Osteocyte (in vitro differentiated cells): ENCODE data around the gene KCNIP3. TPM values are rescaled to one million over a fixed set of nuclear protein-coding genes. Genes with fewer than 3 reads are reported as not detected.

Experiments
- DNase-seq: peaks from one replicate; pipeline ENCODE4 v3.0.0; 2021; ENCODE audit warnings: mixed read lengths; ENCODE audit not compliant: unreplicated experiment; ENCODE audit errors: extremely low spot score
- H3K27ac Mint-ChIP-seq: one replicate; pipeline ENCODE4 v1.8.0; 2021; ENCODE audit warnings: mild to moderate bottlenecking, mixed read lengths; ENCODE audit not compliant: unreplicated experiment
- H3K27me3 Mint-ChIP-seq: one replicate; pipeline ENCODE4 v1.8.0; 2021; ENCODE audit warnings: mixed read lengths; ENCODE audit not compliant: unreplicated experiment
- H3K36me3 Mint-ChIP-seq: one replicate; pipeline ENCODE4 v1.8.0; 2021; ENCODE audit warnings: mixed read lengths; ENCODE audit not compliant: unreplicated experiment
- H3K4me1 Mint-ChIP-seq: one replicate; pipeline ENCODE4 v1.8.0; 2021; ENCODE audit warnings: mixed read lengths; ENCODE audit not compliant: unreplicated experiment
- H3K4me3 Mint-ChIP-seq: one replicate; pipeline ENCODE4 v1.8.0; 2021; ENCODE audit warnings: mild to moderate bottlenecking, moderate library complexity, mixed read lengths; ENCODE audit not compliant: unreplicated experiment
- H3K9me3 Mint-ChIP-seq: one replicate; pipeline ENCODE4 v1.8.0; 2021; ENCODE audit warnings: mixed read lengths; ENCODE audit not compliant: unreplicated experiment
- CTCF ChIP-seq: fragments of 200-600 bp; sonication (generic); IDR thresholded peaks from 2 replicates; pipeline ENCODE4 v1.5.0; 2021; ENCODE audit warnings: antibody characterized with exemption, mild to moderate bottlenecking, moderate library complexity
- long read RNA-seq: library from polyadenylated mRNA; unstranded; transcript quantifications from one replicate; pipeline ENCODE4 v2.0.0, GENCODE V29; 2021
- total RNA-seq: library from RNA; stranded (reverse); gene quantifications from 2 replicates; pipeline ENCODE4 v1.2.1, GENCODE V29; 2021

KCNIP3 gene
- 0.57 and 1.4 TPM in 2 replicates for total RNA-seq
- long read RNA-seq = 0 reads

GRCh38 chr2:95296880-95297487 is at the start of gene KCNIP3:
Gene KCNIP3, plus strand, starts transcription at chr2:95297347. Its CDS starts 92 bp downstream, at chr2:95297439.
- Mint-ChIP-seq H3K27me3 (peaks cover 3% of the 10 kb centered on the region), H3K4me1 (no peaks in the 10 kb centered on the region), H3K36me3 (no peaks in the 10 kb centered on the region), H3K4me3 (no peak within 1 kb of the TSS), H3K9me3 (no peaks in the 10 kb centered on the region), H3K27ac (no peak within 1 kb of the TSS)
- TF ChIP-seq CTCF = no peak
- DNase-seq = no peak

GRCh38 chr2:95258271-95258670 is 38.9 kb upstream of the KCNIP3 start:
- no peak overlapping the region for H3K27ac Mint-ChIP-seq
- no peaks in the 10 kb centered on the region for H3K4me1 Mint-ChIP-seq
- no peak for TF ChIP-seq CTCF
- no peak overlapping the region for H3K4me3 Mint-ChIP-seq
- no peak for DNase-seq
- H3K9me3 Mint-ChIP-seq = peaks cover 34% of the 10 kb centered on the region
- no peaks in the 10 kb centered on the region for H3K36me3 Mint-ChIP-seq
- no peaks in the 10 kb centered on the region for H3K27me3 Mint-ChIP-seq

- TF ChIP-seq CTCF = no peak
- no peaks in the 10 kb centered on the region for H3K4me1 Mint-ChIP-seq
- DNase-seq = no peak
- H3K4me3 Mint-ChIP-seq = no peak overlapping the region
- no peak overlapping the region for H3K27ac Mint-ChIP-seq
- no peaks in the 10 kb centered on the region for H3K27me3 Mint-ChIP-seq
- no peaks in the 10 kb centered on the region for H3K36me3 Mint-ChIP-seq
- peaks cover 29% of the 10 kb centered on the region for H3K9me3 Mint-ChIP-seq
Measured at GRCh38 chr2:95260028-95261023, 36.8 kb upstream of the KCNIP3 start.

- Mint-ChIP-seq H3K9me3 (peaks cover 25% of the 10 kb centered on the region), H3K4me3 (no peak overlapping the region), H3K36me3 (no peaks in the 10 kb centered on the region), H3K27ac (no peak overlapping the region), H3K4me1 (no peaks in the 10 kb centered on the region), H3K27me3 (no peaks in the 10 kb centered on the region)
- TF ChIP-seq CTCF = no peak
- no peak for DNase-seq
Measured at GRCh38 chr2:95261602-95262001, 35.5 kb upstream of the KCNIP3 start.

- no peak for TF ChIP-seq CTCF
- H3K27me3 Mint-ChIP-seq = no peaks in the 10 kb centered on the region
- no peaks in the 10 kb centered on the region for H3K36me3 Mint-ChIP-seq
- no peak for DNase-seq
- no peak overlapping the region for H3K27ac Mint-ChIP-seq
- H3K9me3 Mint-ChIP-seq = peaks cover 16% of the 10 kb centered on the region
- no peak overlapping the region for H3K4me3 Mint-ChIP-seq
- no peaks in the 10 kb centered on the region for H3K4me1 Mint-ChIP-seq
Measured at GRCh38 chr2:95262896-95263542, 34.1 kb upstream of the KCNIP3 start.
